D721Med (cell line): ENCODE measurements around the gene RPL38.

Experiments used
- DNase-seq: peaks from one replicate; pipeline ENCODE4 v3.0.0; 2011; ENCODE audit warnings: low spot score; ENCODE audit not compliant: insufficient read length
- FAIRE-seq: peaks from 2 replicates; lab custom pipeline; 2011; peaks lifted over from hg19 to GRCh38; lab: Jason Lieb, UNC
- TF ChIP-seq, protein P1 (sequence below): IDR thresholded peaks from 2 replicates; pipeline ENCODE4 v1.5.1; 2012; ENCODE audit warnings: mild to moderate bottlenecking, control low read depth; ENCODE audit not compliant: insufficient read depth; ENCODE audit errors: missing control alignments

RPL38 gene

DNA sequence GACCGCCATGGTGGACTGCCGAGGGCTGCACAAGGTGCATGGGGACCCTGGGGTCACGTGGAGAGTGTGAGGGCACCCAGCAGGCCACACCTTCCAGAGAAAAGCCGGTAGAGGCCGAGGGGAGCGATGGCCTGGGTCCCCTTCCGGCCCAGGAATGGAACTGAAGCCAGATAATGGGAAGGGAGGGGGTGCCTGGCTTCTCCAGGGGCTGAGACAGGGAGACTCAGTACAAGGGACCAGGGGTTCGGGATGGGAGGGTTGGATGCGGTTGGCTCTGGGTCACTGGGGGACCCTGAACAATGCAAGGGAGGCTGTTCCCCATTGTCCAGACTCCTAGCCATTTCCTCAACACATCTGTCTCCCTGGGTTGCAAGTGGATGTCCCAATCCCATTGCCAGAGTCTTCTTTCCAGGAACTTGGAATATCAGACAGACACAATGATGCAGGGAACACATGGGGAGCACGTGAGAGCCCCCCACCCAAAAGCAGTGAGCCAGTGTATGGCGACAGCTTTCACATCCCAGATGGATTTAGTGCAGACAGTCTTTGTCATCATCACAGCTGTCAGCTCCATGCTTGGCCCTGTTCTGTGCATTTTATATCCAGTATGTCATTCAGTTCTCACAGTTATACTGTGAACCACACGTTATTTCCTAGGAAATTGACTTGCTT lies 47.0 kb downstream of the RPL38 start:
- FAIRE-seq: no peak
- TF ChIP-seq, protein P1, sequence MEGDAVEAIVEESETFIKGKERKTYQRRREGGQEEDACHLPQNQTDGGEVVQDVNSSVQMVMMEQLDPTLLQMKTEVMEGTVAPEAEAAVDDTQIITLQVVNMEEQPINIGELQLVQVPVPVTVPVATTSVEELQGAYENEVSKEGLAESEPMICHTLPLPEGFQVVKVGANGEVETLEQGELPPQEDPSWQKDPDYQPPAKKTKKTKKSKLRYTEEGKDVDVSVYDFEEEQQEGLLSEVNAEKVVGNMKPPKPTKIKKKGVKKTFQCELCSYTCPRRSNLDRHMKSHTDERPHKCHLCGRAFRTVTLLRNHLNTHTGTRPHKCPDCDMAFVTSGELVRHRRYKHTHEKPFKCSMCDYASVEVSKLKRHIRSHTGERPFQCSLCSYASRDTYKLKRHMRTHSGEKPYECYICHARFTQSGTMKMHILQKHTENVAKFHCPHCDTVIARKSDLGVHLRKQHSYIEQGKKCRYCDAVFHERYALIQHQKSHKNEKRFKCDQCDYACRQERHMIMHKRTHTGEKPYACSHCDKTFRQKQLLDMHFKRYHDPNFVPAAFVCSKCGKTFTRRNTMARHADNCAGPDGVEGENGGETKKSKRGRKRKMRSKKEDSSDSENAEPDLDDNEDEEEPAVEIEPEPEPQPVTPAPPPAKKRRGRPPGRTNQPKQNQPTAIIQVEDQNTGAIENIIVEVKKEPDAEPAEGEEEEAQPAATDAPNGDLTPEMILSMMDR: no peak
- no peak for DNase-seq

DNA sequence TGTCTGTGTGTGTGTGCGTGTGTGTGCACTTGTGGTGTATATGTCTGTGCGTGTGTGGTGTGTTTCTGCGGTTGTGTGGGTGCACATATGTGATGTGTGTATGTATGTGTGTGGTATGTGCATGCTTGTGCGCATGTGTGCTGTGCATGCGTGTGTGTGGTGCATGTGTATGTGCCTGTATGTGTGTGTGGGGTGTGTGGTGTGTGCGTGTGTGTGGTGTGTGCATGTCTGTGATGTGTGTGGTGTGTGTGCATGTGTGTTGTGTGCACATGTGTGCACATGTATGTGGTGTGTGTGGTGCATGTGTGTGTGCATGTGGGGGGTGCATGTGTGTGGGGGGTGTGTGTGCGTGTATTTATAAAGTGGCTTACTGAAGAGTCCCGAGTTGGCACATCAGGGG lies 47.6 kb downstream of the RPL38 start:
- TF ChIP-seq, protein P1: no peak
- no peak for FAIRE-seq
- no peak for DNase-seq

DNA sequence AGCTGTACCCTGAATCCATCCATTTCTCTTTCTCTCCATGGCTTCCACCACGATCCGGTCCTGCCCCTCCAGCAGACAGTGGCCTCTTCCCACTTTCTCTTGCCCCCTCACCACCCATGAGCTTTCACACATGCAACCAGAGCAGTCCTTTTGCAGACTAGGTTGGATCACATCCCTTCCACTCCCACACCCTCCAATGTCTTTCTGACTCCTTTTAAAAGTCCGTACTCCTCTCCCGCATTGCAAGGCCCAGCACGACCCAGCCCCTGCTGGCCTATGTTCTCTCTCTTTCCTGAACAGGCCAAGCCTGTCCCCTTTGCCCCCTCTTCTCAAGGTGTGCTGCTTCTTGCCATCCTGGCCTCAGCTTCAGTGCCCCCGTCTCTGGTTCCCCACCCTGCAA lies 48.1 kb downstream of the RPL38 start:
- FAIRE-seq (no peak), DNase-seq (no peak)
- TF ChIP-seq, protein P1: no peak

DNA sequence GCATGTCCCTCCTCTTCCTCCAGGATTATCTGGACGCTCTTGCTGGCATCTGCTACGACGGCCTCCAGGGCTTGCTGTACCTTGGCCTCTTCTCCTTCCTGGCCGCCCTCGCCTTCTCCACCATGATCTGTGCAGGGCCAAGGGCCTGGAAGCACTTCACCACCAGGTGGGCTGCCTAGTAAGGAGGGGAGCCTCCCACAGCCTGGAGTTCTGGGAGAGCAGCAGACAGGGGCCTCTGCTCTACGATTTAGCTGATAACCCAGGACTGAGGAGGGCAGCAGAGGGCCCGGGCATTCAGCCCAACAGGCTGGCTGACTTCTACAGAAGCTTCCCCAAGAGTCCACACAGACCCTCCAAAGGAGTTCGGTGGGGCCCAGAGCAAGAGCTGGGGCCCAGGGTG lies 48.7 kb downstream of the RPL38 start:
- DNase-seq: no peak
- TF ChIP-seq, protein P1: no peak
- no peak for FAIRE-seq

DNA sequence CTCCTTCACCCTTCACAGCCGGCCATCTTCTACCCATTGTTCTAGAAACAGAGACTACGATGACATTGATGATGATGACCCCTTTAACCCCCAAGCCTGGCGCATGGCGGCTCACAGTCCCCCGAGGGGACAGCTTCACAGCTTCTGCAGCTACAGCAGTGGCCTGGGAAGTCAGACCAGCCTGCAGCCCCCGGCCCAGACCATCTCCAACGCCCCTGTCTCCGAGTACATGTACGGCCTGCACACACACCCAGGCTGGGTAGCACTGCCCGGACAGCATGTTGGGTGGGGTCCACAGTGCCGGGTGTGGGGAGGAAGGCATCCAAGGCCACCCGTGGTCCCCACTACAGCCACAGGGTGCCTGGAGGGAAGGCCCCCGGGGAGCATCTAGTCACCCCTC lies 49.6 kb downstream of the RPL38 start:
- TF ChIP-seq, protein P1: no peak
- FAIRE-seq (no peak), DNase-seq (no peak)

DNA sequence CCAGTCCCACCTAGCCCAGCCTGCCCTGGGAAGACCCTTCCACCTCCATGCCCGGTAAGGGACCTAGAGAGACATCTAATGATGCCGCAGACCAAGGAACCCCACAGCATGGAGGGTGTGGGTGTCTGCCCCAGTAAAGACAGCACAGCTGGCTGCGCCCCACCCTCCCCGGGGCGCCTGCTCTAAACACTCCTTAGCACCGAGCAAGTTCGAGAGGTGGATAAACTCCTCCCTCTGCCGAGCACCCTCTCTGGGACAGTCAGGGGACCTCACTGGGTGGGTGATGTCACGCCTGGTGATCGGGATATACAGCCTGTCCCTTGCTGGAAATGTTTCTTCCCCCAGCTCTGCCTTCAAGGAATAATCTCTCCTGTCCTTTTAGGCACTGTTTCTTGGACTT lies 53.8 kb downstream of the RPL38 start:
- FAIRE-seq: no peak
- TF ChIP-seq, protein P1: no peak

More for the DNA sequence above, 53.8 kb downstream of the RPL38 start:
- DNase-seq: no peak
